ENCODE measurements around the gene ADAMTS17.

Gene ADAMTS17

GRCh38 chr15:100341750-100342560 lies at the start of gene ADAMTS17:
Gene ADAMTS17, minus strand, starts transcription at chr15:100341975. Its CDS starts 76 bp downstream, at chr15:100341899.
- DNase-seq (ENCODE audit: low spot score): peak; percentile 87

DNA sequence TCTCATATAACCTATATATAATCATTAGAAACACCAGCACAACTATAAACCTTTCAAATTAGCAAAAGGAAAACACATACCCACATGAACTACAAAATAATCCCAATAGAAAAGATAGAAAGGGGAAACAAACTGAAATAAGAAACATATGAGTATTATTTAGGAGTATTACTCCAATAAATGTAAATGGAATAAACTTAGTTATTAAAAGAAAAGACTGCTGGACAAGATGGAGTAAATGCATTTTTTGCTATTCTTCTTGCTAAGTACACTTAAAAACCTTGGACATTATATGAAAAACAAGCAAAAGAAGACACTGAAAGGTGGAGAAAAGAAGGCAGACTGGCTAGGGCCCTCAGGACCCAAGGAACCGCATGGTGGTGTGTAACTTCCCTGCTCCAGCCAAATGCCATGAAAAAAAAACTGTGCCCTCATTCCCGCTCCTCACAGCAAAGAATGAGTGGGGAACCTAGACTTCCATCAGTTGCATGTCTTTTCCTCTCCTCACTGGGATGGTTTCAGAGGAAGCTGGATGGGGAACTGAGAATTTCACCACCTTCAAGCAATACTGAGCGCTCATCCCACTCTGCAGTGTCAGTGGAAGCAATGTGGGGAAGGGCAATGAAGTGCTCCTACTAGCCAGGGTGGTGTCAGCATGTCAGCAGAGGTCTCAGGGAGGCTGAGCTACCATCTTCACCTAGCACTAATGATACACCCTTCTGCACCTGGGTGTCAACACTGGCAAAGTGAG lies 43.7 kb upstream of the ADAMTS17 start:
- no peak for DNase-seq (ENCODE audit: low spot score)

GRCh38 chr15:100384108-100384410 lies 42.3 kb upstream of the ADAMTS17 start:
- DNase-seq (ENCODE audit: low spot score): no peak

DNA sequence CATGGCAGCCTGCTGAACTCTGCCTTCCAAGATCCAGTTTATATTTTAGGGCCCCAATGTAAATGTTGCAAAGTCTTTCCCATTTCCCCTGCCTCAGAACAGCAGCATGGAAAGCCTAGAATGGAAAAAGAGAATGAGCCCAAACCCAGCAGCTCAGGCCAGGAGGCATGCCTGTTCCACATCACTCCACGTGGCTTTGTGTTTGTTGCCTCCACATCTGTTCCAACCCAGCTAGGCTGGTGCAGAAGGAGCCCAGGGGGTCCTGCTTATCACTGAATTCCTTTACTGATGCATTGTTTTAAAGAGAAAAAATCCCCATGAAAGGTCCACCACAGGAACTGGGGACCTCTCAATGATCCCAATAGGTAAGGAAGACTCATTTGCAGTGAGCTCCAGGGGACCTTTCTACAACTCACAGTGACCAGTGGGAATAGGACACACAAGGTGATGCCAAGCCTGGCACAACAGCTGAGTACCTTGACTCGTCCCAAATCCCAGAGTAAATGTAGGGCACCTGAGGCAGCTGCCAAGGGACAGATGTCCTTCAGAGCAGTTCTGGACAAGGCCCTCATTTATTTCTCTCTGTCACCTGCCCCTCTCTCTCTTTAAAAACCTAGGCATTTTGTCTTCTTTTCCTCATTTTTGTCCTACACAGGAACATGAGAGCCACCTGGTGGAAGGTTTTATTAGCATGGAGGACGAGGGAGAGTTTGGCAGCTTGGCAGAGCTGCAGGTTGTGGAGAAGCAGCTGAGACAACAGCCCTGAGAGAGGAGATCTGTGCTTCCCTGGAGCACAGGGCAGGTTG lies 41.7 kb upstream of the ADAMTS17 start:
- DNase-seq (ENCODE audit: low spot score): no peak

- no peak for DNase-seq (ENCODE audit: low spot score)
These were observed 32.2 kb upstream of the ADAMTS17 start for GRCh38 chr15:100373942-100374341.

- no peak for DNase-seq (ENCODE audit: low spot score)
These were observed 31.5 kb upstream of the ADAMTS17 start for GRCh38 chr15:100373120-100373896.

DNA sequence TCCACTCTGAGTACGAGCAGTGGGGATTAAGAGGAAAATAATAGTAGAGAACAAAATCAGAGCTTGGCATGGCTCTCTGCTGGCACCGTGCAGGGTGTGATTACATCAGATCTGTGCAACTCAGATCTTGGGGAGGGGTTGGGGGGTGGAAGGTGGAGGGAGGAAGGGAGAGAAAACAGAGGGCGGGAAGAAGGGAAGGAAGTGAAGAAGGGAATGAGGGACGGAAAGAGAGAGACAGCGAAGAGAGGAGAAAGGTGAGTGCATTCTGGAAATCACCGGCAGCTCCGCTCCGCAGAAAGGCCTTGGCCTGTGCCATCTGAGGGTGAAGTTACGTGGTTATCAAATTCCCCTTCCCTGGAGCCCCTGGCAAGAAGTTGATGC lies 31.0 kb upstream of the ADAMTS17 start:
- DNase-seq (ENCODE audit: low spot score): no peak

GRCh38 chr15:100355342-100355741 lies 13.6 kb upstream of the ADAMTS17 start:
- DNase-seq (ENCODE audit: low spot score): no peak

DNA sequence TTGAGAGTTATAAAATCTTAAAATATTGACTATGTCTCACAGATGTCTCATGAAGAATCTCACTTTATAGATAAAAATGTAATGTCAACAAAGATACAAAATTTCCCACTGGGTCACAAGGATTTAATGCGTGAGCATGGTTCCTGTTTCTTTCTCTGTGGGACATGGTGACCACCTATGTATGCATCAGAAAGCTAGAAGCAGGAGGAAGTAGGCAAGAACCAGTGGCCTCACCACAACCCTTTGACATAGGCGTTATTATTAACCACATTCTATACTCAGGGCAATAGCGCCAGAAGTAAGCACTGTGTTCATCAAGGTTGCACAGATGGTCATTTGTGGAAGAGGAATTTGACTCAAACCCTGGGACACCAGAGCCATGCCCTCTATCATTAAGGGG lies 11.7 kb upstream of the ADAMTS17 start:
- DNase-seq (ENCODE audit: low spot score): no peak

- DNase-seq (ENCODE audit: low spot score): no peak
These were observed 8.9 kb upstream of the ADAMTS17 start for GRCh38 chr15:100350434-100351226.

GRCh38 chr15:100349696-100350433 lies 8.1 kb upstream of the ADAMTS17 start:
- peak; percentile 84 for DNase-seq (ENCODE audit: low spot score)

DNA sequence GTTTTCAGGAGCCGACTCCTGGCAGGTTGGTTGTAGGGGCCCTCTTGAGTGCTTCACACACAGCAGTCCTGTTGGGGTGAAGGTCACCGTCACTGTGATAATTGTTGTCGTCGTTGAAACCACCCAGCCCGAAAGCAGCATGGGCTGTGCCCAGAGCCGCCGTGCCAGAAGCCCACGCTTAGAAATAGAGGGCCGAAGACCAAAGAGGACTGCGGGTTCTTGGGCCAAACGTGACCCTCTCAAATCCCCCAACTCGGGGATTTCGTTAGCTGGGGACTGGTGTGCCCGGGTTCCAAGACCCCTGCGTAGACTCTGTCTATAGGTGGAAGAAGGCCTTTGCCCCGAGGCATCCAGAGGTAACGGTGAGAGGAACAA lies 7.5 kb upstream of the ADAMTS17 start:
- DNase-seq (ENCODE audit: low spot score): no peak

DNA sequence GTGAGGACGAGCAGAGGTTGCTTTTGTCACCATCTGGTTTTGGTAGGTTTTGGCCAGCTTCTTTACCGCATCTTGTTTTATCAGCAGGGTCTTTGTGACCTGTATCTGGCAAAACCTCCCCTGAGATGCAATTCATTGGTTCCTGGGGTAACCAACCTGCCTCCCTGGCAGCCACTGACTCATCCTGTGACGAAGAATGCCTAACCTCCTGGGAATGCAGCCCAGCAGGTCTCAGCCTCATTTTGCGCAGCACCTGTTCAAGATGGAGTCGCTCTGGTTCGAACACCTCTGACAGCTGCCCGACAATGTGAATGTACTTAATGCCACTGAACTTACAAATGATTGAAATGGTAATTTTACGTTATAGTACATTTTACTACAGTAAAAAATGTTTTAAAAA lies 6.8 kb upstream of the ADAMTS17 start:
- no peak for DNase-seq (ENCODE audit: low spot score)

DNA sequence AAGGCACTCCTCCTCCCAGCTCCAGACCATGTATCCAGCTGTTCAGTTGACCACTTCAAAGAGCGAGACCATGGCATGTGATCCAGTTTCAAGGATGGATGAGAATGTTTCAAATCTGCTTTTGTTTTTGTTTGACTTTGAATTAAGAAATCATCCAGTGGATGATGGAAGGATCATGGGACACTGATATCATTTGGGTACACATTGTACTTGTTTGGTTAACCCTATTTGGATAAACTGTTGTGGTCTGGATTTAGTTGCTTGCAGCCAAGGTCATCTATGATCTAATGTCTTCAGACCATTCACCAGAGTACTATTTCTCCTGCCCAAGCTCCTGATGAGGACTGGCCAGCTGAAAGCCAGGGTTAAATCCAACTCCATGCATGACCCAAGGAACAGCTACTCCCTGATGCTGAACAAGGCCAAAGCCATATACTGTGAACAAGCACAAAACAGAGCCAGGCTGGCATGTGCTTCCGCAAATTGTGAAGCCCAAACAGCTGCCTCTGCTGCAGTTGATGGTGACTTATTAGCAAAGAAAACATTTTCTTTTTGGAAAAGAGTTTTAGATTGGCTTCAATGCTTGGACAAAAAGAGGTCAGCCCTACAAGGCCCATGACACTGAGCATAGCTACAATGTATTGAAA lies 5.2 kb upstream of the ADAMTS17 start:
- no peak for DNase-seq (ENCODE audit: low spot score)

GRCh38 chr15:100345438-100345837 lies 3.7 kb upstream of the ADAMTS17 start:
- no peak for DNase-seq (ENCODE audit: low spot score)

GRCh38 chr15:100343251-100343650 lies 1.5 kb upstream of the ADAMTS17 start:
- no peak for DNase-seq (ENCODE audit: low spot score)

- DNase-seq (ENCODE audit: low spot score): peak; percentile 67
These were observed 481 bp downstream of the ADAMTS17 start for GRCh38 chr15:100341239-100341749.

- no peak for DNase-seq (ENCODE audit: low spot score)
These were observed 995 bp downstream of the ADAMTS17 start for GRCh38 chr15:100340721-100341238.

DNA sequence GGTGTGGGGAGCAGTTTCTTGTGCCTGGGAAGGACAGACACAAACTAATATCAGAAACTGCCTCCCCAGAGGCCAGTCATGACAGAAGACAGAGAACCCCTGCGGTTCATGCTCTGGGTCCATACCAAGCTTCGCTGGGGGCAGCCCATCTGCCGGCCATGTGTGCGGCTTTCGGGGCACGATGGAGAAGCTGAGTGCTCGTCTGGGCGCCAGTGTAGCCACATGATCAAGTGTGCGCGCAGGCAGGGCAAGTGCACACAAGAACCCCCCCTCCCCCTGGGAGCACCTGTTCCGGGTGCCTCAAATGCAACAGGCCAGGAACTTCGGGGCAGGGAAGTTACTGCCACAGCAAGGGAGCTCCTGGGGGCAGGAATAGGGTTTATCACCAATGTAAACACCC lies 1.8 kb downstream of the ADAMTS17 start:
- no peak for DNase-seq (ENCODE audit: low spot score)
